ENCODE data around the gene NTN4. TPM values are rescaled to one million over a fixed set of nuclear protein-coding genes. Genes with fewer than 3 reads are reported as not detected.

NTN4 gene
- total RNA-seq: 100 to 1,000 TPM in 1 of 2 donors, 10 to 100 TPM in 1; 79.2 to 118 TPM

DNA sequence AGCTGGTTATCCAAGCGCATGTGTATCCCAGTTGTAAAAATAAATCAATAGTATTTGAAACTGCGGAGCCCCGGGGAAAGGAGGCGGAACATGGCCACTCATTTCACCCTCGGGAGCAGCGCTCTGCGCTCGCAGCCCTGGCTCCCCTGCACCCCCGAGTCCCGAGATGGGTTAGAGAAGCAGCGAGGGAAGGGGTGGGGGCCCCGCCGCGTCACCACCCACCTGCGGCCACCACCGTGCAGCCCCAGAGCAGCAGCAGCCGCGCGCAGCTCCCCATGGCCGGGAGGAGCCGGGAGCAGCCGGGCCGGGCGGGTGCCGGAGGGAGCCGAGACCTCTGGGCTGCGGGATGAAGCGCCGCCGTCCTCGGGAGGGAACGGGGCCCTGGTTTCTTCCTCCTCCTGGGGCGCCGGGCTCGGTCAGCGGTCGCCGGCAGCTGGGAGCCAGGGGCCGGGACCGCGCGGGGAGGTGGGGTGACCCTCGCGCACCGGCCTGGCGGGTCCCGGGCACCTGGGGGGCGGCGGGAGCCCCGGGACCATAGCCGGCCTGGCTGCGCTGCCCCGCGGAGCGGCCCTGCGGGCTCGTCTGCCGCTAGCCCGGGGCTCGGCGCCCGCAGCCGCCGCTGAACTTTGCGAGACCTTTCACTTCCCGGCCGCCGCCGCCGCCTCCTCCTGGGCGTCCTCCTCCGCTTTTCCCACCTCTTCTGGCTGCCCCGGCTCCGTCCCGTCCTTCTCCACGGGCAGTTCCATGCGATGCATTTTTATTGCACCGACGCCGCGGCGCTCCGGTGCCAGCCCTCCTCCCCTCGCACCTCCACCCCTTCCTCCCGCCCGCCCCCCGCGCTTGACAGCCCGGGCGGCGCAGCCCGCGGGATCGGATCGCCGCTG, at the start of gene NTN4:
Gene NTN4, minus strand, starts transcription at position 732 of the 884 bp plus-strand sequence. Its CDS starts 455 bp downstream, at position 277.
- no peaks in the 10 kb centered on the region for H3K9me3 ChIP-seq
- intact Hi-C loops (cut with DNase I): no loop called here
- H3K27me3 ChIP-seq (replicated peaks; ENCODE audit: insufficient read depth): no peaks in the 10 kb centered on the region
- no peak for TF ChIP-seq POLR2AphosphoS5 (IDR thresholded peaks at IDR 0.05)
- TF ChIP-seq POLR2A (IDR thresholded peaks at IDR 0.05): peak; percentile 36
- TF ChIP-seq, protein P1, sequence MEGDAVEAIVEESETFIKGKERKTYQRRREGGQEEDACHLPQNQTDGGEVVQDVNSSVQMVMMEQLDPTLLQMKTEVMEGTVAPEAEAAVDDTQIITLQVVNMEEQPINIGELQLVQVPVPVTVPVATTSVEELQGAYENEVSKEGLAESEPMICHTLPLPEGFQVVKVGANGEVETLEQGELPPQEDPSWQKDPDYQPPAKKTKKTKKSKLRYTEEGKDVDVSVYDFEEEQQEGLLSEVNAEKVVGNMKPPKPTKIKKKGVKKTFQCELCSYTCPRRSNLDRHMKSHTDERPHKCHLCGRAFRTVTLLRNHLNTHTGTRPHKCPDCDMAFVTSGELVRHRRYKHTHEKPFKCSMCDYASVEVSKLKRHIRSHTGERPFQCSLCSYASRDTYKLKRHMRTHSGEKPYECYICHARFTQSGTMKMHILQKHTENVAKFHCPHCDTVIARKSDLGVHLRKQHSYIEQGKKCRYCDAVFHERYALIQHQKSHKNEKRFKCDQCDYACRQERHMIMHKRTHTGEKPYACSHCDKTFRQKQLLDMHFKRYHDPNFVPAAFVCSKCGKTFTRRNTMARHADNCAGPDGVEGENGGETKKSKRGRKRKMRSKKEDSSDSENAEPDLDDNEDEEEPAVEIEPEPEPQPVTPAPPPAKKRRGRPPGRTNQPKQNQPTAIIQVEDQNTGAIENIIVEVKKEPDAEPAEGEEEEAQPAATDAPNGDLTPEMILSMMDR (IDR thresholded peaks at IDR 0.05): no peak
- DNase-seq (ENCODE audit: low spot score): peak; percentile 52
- under 1% methylated on average over 76 of the region's 96 CpGs for WGBS
- no peaks in the 10 kb centered on the region for H3K4me1 ChIP-seq (replicated peaks)
- H3K4me3 ChIP-seq: peak within 1 kb of the TSS; percentile 62 to 69
- H3K27ac ChIP-seq: peak within 1 kb of the TSS; percentile 71 to 82
- no peaks in the 10 kb centered on the region for H3K36me3 ChIP-seq

DNA sequence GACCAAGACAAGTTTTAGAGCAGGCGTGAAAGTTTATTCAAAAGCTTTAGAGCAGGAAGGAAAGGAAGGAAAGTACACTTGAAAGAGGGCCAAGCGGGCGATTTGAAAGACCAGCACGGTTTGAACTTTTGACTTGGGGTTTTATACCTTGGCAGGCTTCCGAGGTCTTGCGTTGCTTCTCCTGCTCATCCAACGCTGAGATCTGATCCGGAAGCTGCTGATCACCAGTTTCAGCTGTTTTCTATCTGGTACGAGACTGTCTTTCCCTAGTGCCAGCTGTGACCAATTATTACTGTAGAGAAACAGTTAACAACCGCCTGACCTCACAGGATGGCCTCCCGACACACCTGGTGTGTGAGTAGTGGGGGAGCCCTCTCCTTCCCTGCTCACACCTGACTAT, 47.6 kb upstream of the NTN4 start:
- intact Hi-C loops (cut with DNase I): no loop called here
- Histone ChIP-seq H3K4me1 (replicated peaks) (no peaks in the 10 kb centered on the region), H3K4me3 (no peak overlapping the region), H3K27me3 (replicated peaks; ENCODE audit: insufficient read depth) (no peaks in the 10 kb centered on the region), H3K9me3 (no peaks in the 10 kb centered on the region), H3K27ac (no peak overlapping the region), H3K36me3 (no peaks in the 10 kb centered on the region)
- TF ChIP-seq POLR2AphosphoS5 (IDR thresholded peaks at IDR 0.05): no peak
- TF ChIP-seq, protein P1 (IDR thresholded peaks at IDR 0.05): no peak
- no peak for TF ChIP-seq POLR2A (IDR thresholded peaks at IDR 0.05)
- peak; percentile 40 for DNase-seq (ENCODE audit: low spot score)
- 3% methylated on average over 11 of the region's 11 CpGs for WGBS

DNA sequence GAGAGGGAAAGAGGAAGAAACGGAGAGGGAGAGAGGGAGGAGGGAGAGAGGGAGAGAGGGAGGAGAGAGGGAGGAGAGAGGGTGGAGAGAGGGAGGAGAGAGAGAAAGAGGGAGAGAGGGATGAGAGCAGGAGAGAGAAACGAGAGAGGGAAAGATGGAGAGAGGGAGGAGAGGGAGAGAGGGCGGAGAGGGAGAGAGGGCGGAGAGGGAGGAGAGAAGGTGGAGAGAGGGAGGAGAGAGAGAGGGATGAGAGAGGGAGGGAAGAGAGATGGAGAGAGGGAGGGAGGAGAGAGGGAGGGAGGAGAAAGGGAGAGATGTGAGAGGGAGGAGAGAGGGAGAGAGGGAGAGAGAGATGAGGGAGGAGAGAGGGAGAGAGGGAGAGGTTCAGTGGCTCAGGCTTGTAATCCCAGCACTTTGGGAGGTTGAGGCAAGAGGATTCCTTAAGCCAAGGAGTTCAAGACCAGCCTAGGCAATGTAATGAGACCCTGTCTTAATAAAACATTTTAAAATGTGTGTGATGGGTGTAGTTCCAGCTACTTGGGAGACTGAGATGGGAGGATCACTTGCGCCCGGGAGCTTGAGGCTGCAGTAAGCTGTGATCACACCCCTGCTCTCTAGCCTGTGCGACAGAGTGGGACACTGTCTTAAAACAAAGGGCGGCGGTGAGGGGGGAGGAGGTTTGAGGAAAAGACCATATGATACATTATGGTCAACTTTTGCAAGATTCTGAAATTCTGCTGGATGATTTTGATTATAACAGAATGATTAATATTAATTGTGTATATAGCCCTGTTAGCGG, 46.9 kb upstream of the NTN4 start:
- Histone ChIP-seq H3K36me3 (no peaks in the 10 kb centered on the region), H3K4me3 (no peak overlapping the region), H3K27ac (no peak overlapping the region), H3K9me3 (no peaks in the 10 kb centered on the region), H3K27me3 (replicated peaks; ENCODE audit: insufficient read depth) (no peaks in the 10 kb centered on the region), H3K4me1 (replicated peaks) (no peaks in the 10 kb centered on the region)
- 35% methylated on average over 10 of the region's 10 CpGs for WGBS
- intact Hi-C loops (cut with DNase I): no loop called here
- no peak for TF ChIP-seq POLR2AphosphoS5 (IDR thresholded peaks at IDR 0.05)
- TF ChIP-seq POLR2A (IDR thresholded peaks at IDR 0.05): no peak
- TF ChIP-seq, protein P1 (IDR thresholded peaks at IDR 0.05): no peak
- DNase-seq (ENCODE audit: low spot score): no peak

DNA sequence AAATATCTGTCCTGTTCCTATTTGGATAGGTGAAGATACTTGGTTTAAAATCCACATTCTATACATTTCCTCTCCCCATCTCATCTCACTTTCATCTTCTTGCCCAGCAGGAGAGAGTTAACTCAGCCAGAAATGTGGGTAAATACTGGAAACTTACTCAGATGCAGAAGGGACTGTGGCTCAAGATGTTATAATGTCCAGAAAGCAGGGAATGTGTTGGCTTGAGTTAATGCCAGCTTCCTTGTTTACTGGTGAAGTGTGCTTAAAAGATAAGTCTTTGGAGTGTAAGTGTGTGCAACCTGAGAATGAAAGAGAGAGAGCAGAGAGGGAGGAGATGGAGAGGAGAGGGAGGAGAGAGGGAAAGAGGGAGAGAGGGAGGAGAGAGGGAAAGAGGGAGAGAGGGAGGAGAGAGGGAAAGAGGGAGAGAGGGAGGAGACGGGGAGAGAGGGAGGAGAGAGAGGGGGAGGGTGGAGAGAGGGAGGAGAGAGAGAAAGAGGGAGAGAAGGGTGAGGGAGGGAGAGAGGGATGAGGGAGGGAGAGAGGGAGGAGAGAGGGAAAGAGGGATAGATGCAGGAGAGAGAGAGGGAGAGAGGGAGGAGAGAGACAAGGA, 46.2 kb upstream of the NTN4 start:
- no peaks in the 10 kb centered on the region for H3K36me3 ChIP-seq
- no peak overlapping the region for H3K27ac ChIP-seq
- TF ChIP-seq POLR2AphosphoS5 (IDR thresholded peaks at IDR 0.05): no peak
- TF ChIP-seq, protein P1 (IDR thresholded peaks at IDR 0.05): no peak
- no peak for TF ChIP-seq POLR2A (IDR thresholded peaks at IDR 0.05)
- 0% methylated on average over 1 of the region's 1 CpG for WGBS
- no peak for DNase-seq (ENCODE audit: low spot score)
- H3K9me3 ChIP-seq: no peaks in the 10 kb centered on the region
- no peak overlapping the region for H3K4me3 ChIP-seq
- H3K27me3 ChIP-seq (replicated peaks; ENCODE audit: insufficient read depth): no peaks in the 10 kb centered on the region
- intact Hi-C loops (cut with DNase I): no loop called here
- H3K4me1 ChIP-seq (replicated peaks): no peaks in the 10 kb centered on the region

Measured in prostate gland (tissue), 2 donors.